Gastrocnemius medialis (tissue), 4 donors: Measurements from ENCODE around the gene ANKRD34A.

ENCODE experiments used
- CTCF ChIP-seq, 5 experiments: fragments of 450-650 bp in 3 of 5; fragments of 200-600 bp in 2 of 5; sonication (generic) in 2 of 5; IDR thresholded peaks in 4 of 5; conservative IDR thresholded peaks in 1 of 5; 1 replicate in 4 of 5; 2 replicates in 1 of 5; pipeline ENCODE4 v1.5.1; 2016 to 2019; ENCODE audit warnings: antibody characterized with exemption in 5 of 5, mild to moderate bottlenecking in 3 of 5, moderate library complexity in 3 of 5
- POLR2A ChIP-seq, 2 donors: fragments of 450-650 bp; IDR thresholded peaks; one replicate each; pipeline ENCODE4 v1.6.1; 2017; ENCODE audit warnings: antibody characterized with exemption in 2 of 2, mild to moderate bottlenecking in 2 of 2, moderate library complexity in 2 of 2

- no peak for TF ChIP-seq POLR2A (IDR thresholded peaks at IDR 0.05)
- TF ChIP-seq CTCF (IDR thresholded peaks at IDR 0.05 in 4 of 5, conservative IDR thresholded peaks at IDR 0.05 in 1 of 5) = no peak
Measured at GRCh38 chr1:145951526-145951925, 12.8 kb downstream of the ANKRD34A start.
